ENCODE results near the gene RBM8A.

RBM8A gene

DNA sequence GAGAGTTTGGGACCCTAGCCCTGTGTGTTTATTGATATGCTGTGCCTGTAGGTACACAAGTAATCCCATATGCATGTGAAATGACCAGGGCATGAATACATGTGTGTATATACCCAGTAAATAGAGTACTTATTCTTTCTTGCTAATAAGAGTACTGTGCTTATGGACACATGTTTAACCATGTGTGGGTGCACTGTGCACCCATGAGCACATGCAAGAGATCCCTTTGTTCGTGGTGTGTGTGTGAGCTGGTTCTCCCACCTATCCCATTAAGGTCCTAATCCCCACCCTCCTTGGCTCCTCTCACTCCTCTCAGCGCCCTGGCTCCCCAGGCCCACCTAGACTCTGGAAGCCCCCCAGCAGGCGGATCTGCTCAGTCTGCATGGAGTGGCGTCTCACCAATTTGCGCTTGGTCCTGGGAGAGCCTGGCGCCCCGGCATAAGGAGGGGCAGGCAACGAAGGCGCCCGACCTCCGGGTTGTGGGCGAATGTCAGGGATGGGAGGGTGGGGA, 32.7 kb upstream of the RBM8A start:
- Histone ChIP-seq H2AFZ (peak overlapping the region; percentile 83), H3K36me3 (ENCODE audit: control insufficient read depth, insufficient read depth, low read length) (no peaks in the 10 kb centered on the region), H3K4me1 (peaks cover 10% of the 10 kb centered on the region), H3K9me3 (ENCODE audit: control insufficient read depth, low read length) (no peaks in the 10 kb centered on the region), H3K4me3 (ENCODE audit: low read depth, low read length) (peak overlapping the region; percentile 78), H3K4me2 (ENCODE audit: low read length) (no peak overlapping the region), H3K27me3 (ENCODE audit: control insufficient read depth, insufficient read depth, low read length) (no peaks in the 10 kb centered on the region), H3K9ac (no peak overlapping the region), H3K79me2 (peaks cover 3% of the 10 kb centered on the region), H3K27ac (no peak overlapping the region)
- TF ChIP-seq, protein P1, sequence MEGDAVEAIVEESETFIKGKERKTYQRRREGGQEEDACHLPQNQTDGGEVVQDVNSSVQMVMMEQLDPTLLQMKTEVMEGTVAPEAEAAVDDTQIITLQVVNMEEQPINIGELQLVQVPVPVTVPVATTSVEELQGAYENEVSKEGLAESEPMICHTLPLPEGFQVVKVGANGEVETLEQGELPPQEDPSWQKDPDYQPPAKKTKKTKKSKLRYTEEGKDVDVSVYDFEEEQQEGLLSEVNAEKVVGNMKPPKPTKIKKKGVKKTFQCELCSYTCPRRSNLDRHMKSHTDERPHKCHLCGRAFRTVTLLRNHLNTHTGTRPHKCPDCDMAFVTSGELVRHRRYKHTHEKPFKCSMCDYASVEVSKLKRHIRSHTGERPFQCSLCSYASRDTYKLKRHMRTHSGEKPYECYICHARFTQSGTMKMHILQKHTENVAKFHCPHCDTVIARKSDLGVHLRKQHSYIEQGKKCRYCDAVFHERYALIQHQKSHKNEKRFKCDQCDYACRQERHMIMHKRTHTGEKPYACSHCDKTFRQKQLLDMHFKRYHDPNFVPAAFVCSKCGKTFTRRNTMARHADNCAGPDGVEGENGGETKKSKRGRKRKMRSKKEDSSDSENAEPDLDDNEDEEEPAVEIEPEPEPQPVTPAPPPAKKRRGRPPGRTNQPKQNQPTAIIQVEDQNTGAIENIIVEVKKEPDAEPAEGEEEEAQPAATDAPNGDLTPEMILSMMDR (IDR thresholded peaks at IDR 0.05): no peak

GRCh38 chr1:145959333-145959732, 32.0 kb upstream of the RBM8A start:
- H3K27ac ChIP-seq: no peak overlapping the region
- TF ChIP-seq, protein P1 (IDR thresholded peaks at IDR 0.05): no peak

DNA sequence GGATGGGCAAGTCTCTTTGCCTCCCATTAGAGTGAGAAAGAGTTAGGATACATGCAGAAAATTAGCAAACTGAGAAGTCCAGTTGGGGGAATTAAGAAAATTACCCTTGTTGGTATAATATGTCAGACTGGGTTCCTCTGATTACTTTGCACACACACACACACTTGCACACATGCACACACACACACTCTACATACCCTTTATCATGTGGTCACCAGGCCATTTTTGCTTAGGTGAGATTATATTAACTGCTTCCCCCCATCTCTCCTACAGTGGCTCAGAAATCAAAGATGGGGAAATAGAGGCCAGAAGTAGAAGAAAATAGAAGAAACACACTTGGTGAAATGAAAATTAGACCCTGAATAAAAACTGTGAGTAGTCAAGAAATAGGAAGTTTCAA, 31.4 kb upstream of the RBM8A start:
- Histone ChIP-seq H2AFZ (no peak overlapping the region), H3K27me3 (ENCODE audit: control insufficient read depth, insufficient read depth, low read length) (no peaks in the 10 kb centered on the region), H3K79me2 (peaks cover 3% of the 10 kb centered on the region), H3K9me3 (ENCODE audit: control insufficient read depth, low read length) (no peaks in the 10 kb centered on the region), H3K36me3 (ENCODE audit: control insufficient read depth, insufficient read depth, low read length) (no peaks in the 10 kb centered on the region), H3K9ac (no peak overlapping the region), H3K4me3 (ENCODE audit: low read depth, low read length) (no peak overlapping the region), H3K27ac (no peak overlapping the region), H3K4me2 (ENCODE audit: low read length) (no peak overlapping the region), H3K4me1 (peaks cover 10% of the 10 kb centered on the region)
- TF ChIP-seq, protein P1 (IDR thresholded peaks at IDR 0.05): no peak

More at GRCh38 chr1:145959333-145959732, 32.0 kb upstream of the RBM8A start:
- Histone ChIP-seq H2AFZ (no peak overlapping the region), H3K9me3 (ENCODE audit: control insufficient read depth, low read length) (no peaks in the 10 kb centered on the region), H3K9ac (no peak overlapping the region), H3K27me3 (ENCODE audit: control insufficient read depth, insufficient read depth, low read length) (no peaks in the 10 kb centered on the region), H3K4me1 (peaks cover 10% of the 10 kb centered on the region), H3K4me3 (ENCODE audit: low read depth, low read length) (no peak overlapping the region), H3K36me3 (ENCODE audit: control insufficient read depth, insufficient read depth, low read length) (no peaks in the 10 kb centered on the region), H3K4me2 (ENCODE audit: low read length) (no peak overlapping the region), H3K79me2 (peaks cover 3% of the 10 kb centered on the region)

DNA sequence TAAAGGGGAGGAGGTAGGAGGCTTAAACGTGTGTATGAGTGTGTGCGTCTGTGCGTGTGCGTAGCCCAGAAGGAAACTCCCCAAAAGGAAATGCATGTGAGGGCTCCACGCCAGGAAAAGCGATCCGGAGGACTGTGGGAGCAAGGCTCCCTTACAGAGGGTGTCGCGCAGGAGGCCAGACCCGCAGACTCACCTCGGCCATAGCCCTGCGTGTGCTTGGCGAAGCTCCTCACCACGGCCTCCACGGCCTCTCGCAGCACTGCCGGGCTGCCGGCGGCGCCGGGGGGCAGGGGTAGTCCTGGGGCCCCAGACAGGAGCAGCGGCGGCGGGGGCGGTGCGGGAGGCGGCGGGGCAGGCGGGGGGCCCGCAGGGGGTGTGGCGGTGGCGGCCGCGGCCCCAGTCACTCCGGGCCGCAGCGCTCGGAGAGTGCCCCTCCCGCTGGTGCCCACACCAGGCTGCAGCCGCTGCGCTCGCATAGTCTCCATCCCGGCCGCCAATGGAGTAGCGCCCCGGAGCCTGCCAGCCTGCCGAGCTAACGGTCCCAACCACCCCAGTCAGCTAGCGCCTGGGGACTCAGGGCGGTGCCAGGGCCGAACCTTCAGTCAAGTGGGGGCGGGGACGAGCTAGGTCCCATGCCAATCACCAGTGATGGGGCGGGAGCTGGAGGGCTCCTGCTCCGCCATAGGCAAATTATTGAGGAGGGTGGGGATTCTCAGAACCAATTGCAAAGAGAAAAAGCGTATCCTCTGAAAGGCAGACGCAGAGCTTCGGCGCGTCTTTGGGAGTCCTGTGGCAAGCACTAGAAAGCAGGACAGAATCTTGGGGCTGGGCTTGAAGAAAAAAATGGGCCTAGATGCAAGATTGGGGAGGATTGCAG, 30.4 kb upstream of the RBM8A start, which contains the start of gene LIX1L:
Gene LIX1L (minus strand): TSS at position 575 of the 877 bp plus-strand sequence. CDS start 90 bp downstream, at position 485.
- Histone ChIP-seq H3K4me1 (peaks cover 5% of the 10 kb centered on the region), H3K79me2 (peaks cover 3% of the 10 kb centered on the region), H3K4me2 (ENCODE audit: low read length) (peak within 1 kb of the TSS; percentile 84), H3K9me3 (ENCODE audit: control insufficient read depth, low read length) (no peaks in the 10 kb centered on the region), H3K36me3 (ENCODE audit: control insufficient read depth, insufficient read depth, low read length) (no peaks in the 10 kb centered on the region), H3K27ac (peak within 1 kb of the TSS; percentile 83), H3K27me3 (ENCODE audit: control insufficient read depth, insufficient read depth, low read length) (no peaks in the 10 kb centered on the region), H3K9ac (no peak within 1 kb of the TSS), H3K4me3 (ENCODE audit: low read depth, low read length) (peak within 1 kb of the TSS; percentile 55), H2AFZ (peak within 1 kb of the TSS; percentile 71)
- TF ChIP-seq, protein P1 (IDR thresholded peaks at IDR 0.05): no peak
